GM12865 (cell line): Measurements from ENCODE around the gene PPAN.

Source experiments
- DNase-seq: peaks from one replicate; pipeline ENCODE4 v3.0.0; 2010; ENCODE audit warnings: low read depth
- H3K4me3 ChIP-seq: 2 replicates; pipeline ENCODE4 v1.5.1; 2011; ENCODE audit warnings: mild to moderate bottlenecking, low read depth, low read length, control low read depth
- TF ChIP-seq, protein P1 (sequence below): IDR thresholded peaks from 2 replicates; pipeline ENCODE4 v1.5.1; 2011; ENCODE audit warnings: low read length, control low read depth, low read depth, inconsistent platforms; ENCODE audit not compliant: insufficient read depth; ENCODE audit errors: missing control alignments

PPAN gene

GRCh38 chr19:10135551-10136334, 29.6 kb downstream of the PPAN start:
- no peak for DNase-seq
- TF ChIP-seq, protein P1, sequence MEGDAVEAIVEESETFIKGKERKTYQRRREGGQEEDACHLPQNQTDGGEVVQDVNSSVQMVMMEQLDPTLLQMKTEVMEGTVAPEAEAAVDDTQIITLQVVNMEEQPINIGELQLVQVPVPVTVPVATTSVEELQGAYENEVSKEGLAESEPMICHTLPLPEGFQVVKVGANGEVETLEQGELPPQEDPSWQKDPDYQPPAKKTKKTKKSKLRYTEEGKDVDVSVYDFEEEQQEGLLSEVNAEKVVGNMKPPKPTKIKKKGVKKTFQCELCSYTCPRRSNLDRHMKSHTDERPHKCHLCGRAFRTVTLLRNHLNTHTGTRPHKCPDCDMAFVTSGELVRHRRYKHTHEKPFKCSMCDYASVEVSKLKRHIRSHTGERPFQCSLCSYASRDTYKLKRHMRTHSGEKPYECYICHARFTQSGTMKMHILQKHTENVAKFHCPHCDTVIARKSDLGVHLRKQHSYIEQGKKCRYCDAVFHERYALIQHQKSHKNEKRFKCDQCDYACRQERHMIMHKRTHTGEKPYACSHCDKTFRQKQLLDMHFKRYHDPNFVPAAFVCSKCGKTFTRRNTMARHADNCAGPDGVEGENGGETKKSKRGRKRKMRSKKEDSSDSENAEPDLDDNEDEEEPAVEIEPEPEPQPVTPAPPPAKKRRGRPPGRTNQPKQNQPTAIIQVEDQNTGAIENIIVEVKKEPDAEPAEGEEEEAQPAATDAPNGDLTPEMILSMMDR = no peak
- H3K4me3 ChIP-seq = no peak overlapping the region

DNA sequence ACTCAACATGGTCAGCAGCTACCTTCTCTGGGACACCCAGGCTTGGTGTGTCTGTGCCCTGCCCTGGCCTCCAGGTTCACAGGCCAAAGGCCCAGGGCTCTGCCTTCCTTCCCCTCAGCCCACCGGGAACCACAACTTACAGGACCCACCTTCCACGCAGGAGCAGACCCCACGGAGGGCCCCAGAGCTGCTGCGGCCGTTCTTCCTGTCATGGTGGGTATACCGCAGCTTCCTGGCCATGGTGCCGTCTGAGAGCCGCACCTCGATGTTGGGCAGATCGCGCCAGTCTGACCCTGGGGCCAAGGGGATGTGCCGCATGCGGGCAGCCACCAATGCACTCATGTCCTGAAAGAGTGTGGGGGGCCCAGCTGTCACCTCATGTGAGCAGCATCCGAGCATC, 30.8 kb downstream of the PPAN start:
- TF ChIP-seq, protein P1 = no peak
- DNase-seq = no peak
- no peak overlapping the region for H3K4me3 ChIP-seq

- no peak for DNase-seq
- TF ChIP-seq, protein P1 = no peak
Observed at GRCh38 chr19:10137751-10138682, 31.9 kb downstream of the PPAN start.

GRCh38 chr19:10138879-10139795, 33.0 kb downstream of the PPAN start:
- DNase-seq = no peak
- TF ChIP-seq, protein P1 = no peak
- H3K4me3 ChIP-seq = no peak overlapping the region

More at GRCh38 chr19:10137751-10138682, 31.9 kb downstream of the PPAN start:
- H3K4me3 ChIP-seq = no peak overlapping the region

DNA sequence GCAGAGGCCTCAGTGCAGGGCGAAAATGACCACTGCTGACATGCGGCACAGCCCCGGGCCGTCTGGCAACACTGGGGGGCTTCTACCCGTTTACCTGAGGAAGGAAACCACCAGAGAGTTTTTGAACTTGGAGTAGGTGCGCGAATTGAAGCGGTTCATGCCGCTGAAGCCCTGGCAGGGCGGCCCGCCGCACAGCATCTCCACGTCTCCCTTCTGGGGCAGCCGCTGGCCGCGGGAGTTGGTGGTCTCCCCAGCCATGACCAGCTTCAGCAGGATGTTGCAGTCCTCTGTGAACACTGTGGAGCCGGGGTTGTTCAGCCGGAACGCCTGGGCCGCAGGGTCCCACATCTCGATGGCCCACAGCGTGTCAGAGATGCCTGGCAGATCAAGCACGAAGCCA, 33.8 kb downstream of the PPAN start:
- TF ChIP-seq, protein P1 = no peak
- H3K4me3 ChIP-seq = no peak overlapping the region
- no peak for DNase-seq

GRCh38 chr19:10141479-10141878, 35.3 kb downstream of the PPAN start:
- DNase-seq = no peak

More at GRCh38 chr19:10141479-10141878, 35.3 kb downstream of the PPAN start:
- no peak overlapping the region for H3K4me3 ChIP-seq
- TF ChIP-seq, protein P1 = no peak
